Measurements from ENCODE around the gene TRDMT1. TPM values are rescaled to one million over a fixed set of nuclear protein-coding genes. Genes with fewer than 3 reads are reported as not detected.

Gene TRDMT1
- polyA plus RNA-seq, 1 donor (not counting 4 experiments of a cell fraction or from before 2014, with no cell fraction given) = 6.6 TPM

GRCh38 chr10:17109046-17109445 is 92.4 kb downstream of the TRDMT1 start:
- Histone ChIP-seq H3K27me3 (ENCODE audit: control insufficient read depth, extremely low read depth, insufficient read depth, low read length) (no peaks in the 10 kb centered on the region), H2AFZ (ENCODE audit: control insufficient read depth, low read length) (no peak overlapping the region), H3K9ac (ENCODE audit: control insufficient read depth, extremely low read depth, insufficient read depth, low read length) (no peak overlapping the region), H3K9me1 (ENCODE audit: control insufficient read depth, extremely low read depth, insufficient read depth, low read length) (no peaks in the 10 kb centered on the region), H3K4me1 (ENCODE audit: control insufficient read depth, extremely low read depth, insufficient read depth, low read length) (no peaks in the 10 kb centered on the region), H3K27ac (ENCODE audit: control insufficient read depth, insufficient read depth, low read length) (no peak overlapping the region), H4K20me1 (ENCODE audit: control insufficient read depth, extremely low read depth, insufficient read depth, low read length) (no peaks in the 10 kb centered on the region), H3K36me3 (ENCODE audit: control insufficient read depth in 2 of 2, extremely low read depth in 1 of 2, insufficient read depth in 2 of 2, low read length in 2 of 2) (no peaks in the 10 kb centered on the region), H3K4me3 (ENCODE audit: control insufficient read depth in 2 of 3, extremely low read depth in 1 of 3, insufficient read depth in 2 of 3, low read depth in 1 of 3, low read length in 3 of 3) (no peak overlapping the region), H3K9me3 (ENCODE audit: control insufficient read depth, low read depth, low read length) (no peaks in the 10 kb centered on the region), H3K4me2 (ENCODE audit: control insufficient read depth, extremely low read depth, insufficient read depth, low read depth, low read length) (no peak overlapping the region), H3K79me2 (ENCODE audit: control insufficient read depth, insufficient read depth, low read length) (no peaks in the 10 kb centered on the region)
- DNase-seq (ENCODE audit: low read depth, low spot score) = no peak
- no peak for FAIRE-seq
- TF ChIP-seq EZH2 (IDR thresholded peaks at IDR 0.05; ENCODE audit: low read length) = no peak
- no peak for TF ChIP-seq CTCF (optimal IDR thresholded peaks at IDR 0.05 in 1 of 3, IDR thresholded peaks at IDR 0.05 in 1 of 3, conservative IDR thresholded peaks at IDR 0.05 in 1 of 3; ENCODE audit: extremely low read depth in 1 of 3, insufficient read depth in 2 of 3, low read length in 3 of 3)
- dilution Hi-C loops (cut with MboI; ENCODE audit: extremely low pct_ligation_motif_present, low sequenced_read_pairs) = no loop called here

- Histone ChIP-seq H2AFZ (ENCODE audit: control insufficient read depth, low read length) (no peak overlapping the region), H3K27ac (ENCODE audit: control insufficient read depth, insufficient read depth, low read length) (no peak overlapping the region), H3K9ac (ENCODE audit: control insufficient read depth, extremely low read depth, insufficient read depth, low read length) (no peak overlapping the region), H3K4me3 (ENCODE audit: control insufficient read depth in 2 of 3, extremely low read depth in 1 of 3, insufficient read depth in 2 of 3, low read depth in 1 of 3, low read length in 3 of 3) (no peak overlapping the region), H3K4me1 (ENCODE audit: control insufficient read depth, extremely low read depth, insufficient read depth, low read length) (no peaks in the 10 kb centered on the region), H3K36me3 (ENCODE audit: control insufficient read depth in 2 of 2, extremely low read depth in 1 of 2, insufficient read depth in 2 of 2, low read length in 2 of 2) (no peaks in the 10 kb centered on the region), H3K79me2 (ENCODE audit: control insufficient read depth, insufficient read depth, low read length) (no peaks in the 10 kb centered on the region), H4K20me1 (ENCODE audit: control insufficient read depth, extremely low read depth, insufficient read depth, low read length) (no peaks in the 10 kb centered on the region), H3K4me2 (ENCODE audit: control insufficient read depth, extremely low read depth, insufficient read depth, low read depth, low read length) (no peak overlapping the region), H3K9me3 (ENCODE audit: control insufficient read depth, low read depth, low read length) (no peaks in the 10 kb centered on the region), H3K9me1 (ENCODE audit: control insufficient read depth, extremely low read depth, insufficient read depth, low read length) (no peaks in the 10 kb centered on the region), H3K27me3 (ENCODE audit: control insufficient read depth, extremely low read depth, insufficient read depth, low read length) (no peaks in the 10 kb centered on the region)
- no peak for DNase-seq (ENCODE audit: low read depth, low spot score)
- TF ChIP-seq CTCF (optimal IDR thresholded peaks at IDR 0.05 in 1 of 3, IDR thresholded peaks at IDR 0.05 in 1 of 3, conservative IDR thresholded peaks at IDR 0.05 in 1 of 3; ENCODE audit: extremely low read depth in 1 of 3, insufficient read depth in 2 of 3, low read length in 3 of 3) = no peak
- TF ChIP-seq EZH2 (IDR thresholded peaks at IDR 0.05; ENCODE audit: low read length) = no peak
- dilution Hi-C loops (cut with MboI; ENCODE audit: extremely low pct_ligation_motif_present, low sequenced_read_pairs) = no loop called here
- peak; percentile 23 for FAIRE-seq
Measured at GRCh38 chr10:17106991-17107390, 94.5 kb downstream of the TRDMT1 start.

Measured in keratinocyte (primary cell).